SK-N-MC (cell line): Measurements from ENCODE around the gene CPT2.

ENCODE experiments used
- EZH2 ChIP-seq: fragments of 200-600 bp; sonication (generic); IDR thresholded peaks from one replicate; pipeline ENCODE4 v1.6.1; 2017; ENCODE audit warnings: antibody characterized with exemption
- POLR2AphosphoS5 ChIP-seq: IDR thresholded peaks from 2 replicates; pipeline ENCODE4 v1.6.1; 2012; ENCODE audit warnings: mild to moderate bottlenecking, low read depth, low read length, borderline replicate concordance

GRCh38 chr1:53256511-53257453 lies 60.2 kb downstream of the CPT2 start:
- TF ChIP-seq POLR2AphosphoS5 (no peak), EZH2 (no peak)
